Measurements from ENCODE around the gene PTPN1. TPM values are rescaled to one million over a fixed set of nuclear protein-coding genes. Genes with fewer than 3 reads are reported as not detected.

Gene PTPN1
- total and polyA plus RNA-seq, 4 donors, result 51.4 to 80.4 (median 64.7) TPM

- ATAC-seq (ENCODE audit: insufficient read depth, low FRiP score), result no peak
- peaks cover 7 to 16% (median 7%) of the 10 kb centered on the region in 5 donors for H3K4me1 ChIP-seq (ENCODE audit: control insufficient read depth in 5 of 5, insufficient read depth in 5 of 5, low read length in 5 of 5)
Measured at GRCh38 chr20:50552979-50553378, 42.8 kb downstream of the PTPN1 start.

GRCh38 chr20:50554694-50555579 is 44.8 kb downstream of the PTPN1 start:
- no peak overlapping the region for H3K27ac ChIP-seq (ENCODE audit: low read depth in 1 of 2, low read length in 1 of 2)
- peaks cover 3 to 14% (median 5%) of the 10 kb centered on the region in 5 donors for H3K4me1 ChIP-seq (ENCODE audit: control insufficient read depth in 5 of 5, insufficient read depth in 5 of 5, low read length in 5 of 5)
- WGBS, 2 donors, result 97% methylated on average over 4 of the region's 4 CpGs
- ATAC-seq (ENCODE audit: insufficient read depth, low FRiP score), result no peak
- DNase-seq, result no peak
- no peak overlapping the region for H3K9ac ChIP-seq (ENCODE audit: insufficient read depth in 1 of 2, low read length in 2 of 2)
- H3K27me3 ChIP-seq (ENCODE audit: control insufficient read depth in 3 of 3, insufficient read depth in 3 of 3, low read length in 2 of 3), result no peaks in the 10 kb centered on the region
- TF ChIP-seq CTCF (IDR thresholded peaks at IDR 0.05; ENCODE audit: control extremely low read depth, extremely low read depth), result no peak
- H3K9me3 ChIP-seq (ENCODE audit: control insufficient read depth in 4 of 4, insufficient read depth in 3 of 4, low read length in 3 of 4), result no peaks in the 10 kb centered on the region
- H3K36me3 ChIP-seq (ENCODE audit: control insufficient read depth in 4 of 4, insufficient read depth in 4 of 4, low read length in 4 of 4), result peaks cover 0 to 6% (median 0%) of the 10 kb centered on the region in 4 donors
- H3K4me3 ChIP-seq, result no peak overlapping the region

More at GRCh38 chr20:50552979-50553378, 42.8 kb downstream of the PTPN1 start:
- Histone ChIP-seq H3K9me3 (ENCODE audit: control insufficient read depth in 4 of 4, insufficient read depth in 3 of 4, low read length in 3 of 4) (no peaks in the 10 kb centered on the region), H3K4me3 (no peak overlapping the region), H3K27ac (ENCODE audit: low read depth in 1 of 2, low read length in 1 of 2) (no peak overlapping the region), H3K9ac (ENCODE audit: insufficient read depth in 1 of 2, low read length in 2 of 2) (peak overlapping the region in 1 of 2 donors; percentile 5), H3K36me3 (ENCODE audit: control insufficient read depth in 4 of 4, insufficient read depth in 4 of 4, low read length in 4 of 4) (peaks cover 0 to 8% (median 3%) of the 10 kb centered on the region in 4 donors), H3K27me3 (ENCODE audit: control insufficient read depth in 3 of 3, insufficient read depth in 3 of 3, low read length in 2 of 3) (no peaks in the 10 kb centered on the region)
- no peak for TF ChIP-seq CTCF (IDR thresholded peaks at IDR 0.05; ENCODE audit: control extremely low read depth, extremely low read depth)
- WGBS, 2 donors, result 98 to 100% methylated on average over 3 of the region's 3 CpGs
- DNase-seq, result no peak

GRCh38 chr20:50555662-50556061 is 45.5 kb downstream of the PTPN1 start:
- ATAC-seq (ENCODE audit: insufficient read depth, low FRiP score) (no peak), DNase-seq (no peak)
- no peak overlapping the region for H3K9ac ChIP-seq (ENCODE audit: insufficient read depth in 1 of 2, low read length in 2 of 2)
- no peaks in the 10 kb centered on the region for H3K9me3 ChIP-seq (ENCODE audit: control insufficient read depth in 4 of 4, insufficient read depth in 3 of 4, low read length in 3 of 4)
- H3K4me3 ChIP-seq, result no peak overlapping the region
- H3K27me3 ChIP-seq (ENCODE audit: control insufficient read depth in 3 of 3, insufficient read depth in 3 of 3, low read length in 2 of 3), result no peaks in the 10 kb centered on the region
- 71 to 86% methylated on average over 5 of the region's 5 CpGs for WGBS, 2 donors
- peaks cover 0 to 4% (median 0%) of the 10 kb centered on the region in 4 donors for H3K36me3 ChIP-seq (ENCODE audit: control insufficient read depth in 4 of 4, insufficient read depth in 4 of 4, low read length in 4 of 4)
- no peak overlapping the region for H3K27ac ChIP-seq (ENCODE audit: low read depth in 1 of 2, low read length in 1 of 2)
- no peak for TF ChIP-seq CTCF (IDR thresholded peaks at IDR 0.05; ENCODE audit: control extremely low read depth, extremely low read depth)
- peaks cover 3 to 8% (median 7%) of the 10 kb centered on the region in 5 donors for H3K4me1 ChIP-seq (ENCODE audit: control insufficient read depth in 5 of 5, insufficient read depth in 5 of 5, low read length in 5 of 5)

Measured in lung (tissue), 12 donors.